ENCODE data around the gene NEUROD4.

Gene NEUROD4

GRCh38 chr12:54997929-54998522, 21.7 kb upstream of the NEUROD4 start:
- DNase-seq (ENCODE audit: low read depth in 2 of 2), result no peak

GRCh38 chr12:54998958-54999510, 20.7 kb upstream of the NEUROD4 start:
- no peak for DNase-seq (ENCODE audit: low read depth in 2 of 2)

DNA sequence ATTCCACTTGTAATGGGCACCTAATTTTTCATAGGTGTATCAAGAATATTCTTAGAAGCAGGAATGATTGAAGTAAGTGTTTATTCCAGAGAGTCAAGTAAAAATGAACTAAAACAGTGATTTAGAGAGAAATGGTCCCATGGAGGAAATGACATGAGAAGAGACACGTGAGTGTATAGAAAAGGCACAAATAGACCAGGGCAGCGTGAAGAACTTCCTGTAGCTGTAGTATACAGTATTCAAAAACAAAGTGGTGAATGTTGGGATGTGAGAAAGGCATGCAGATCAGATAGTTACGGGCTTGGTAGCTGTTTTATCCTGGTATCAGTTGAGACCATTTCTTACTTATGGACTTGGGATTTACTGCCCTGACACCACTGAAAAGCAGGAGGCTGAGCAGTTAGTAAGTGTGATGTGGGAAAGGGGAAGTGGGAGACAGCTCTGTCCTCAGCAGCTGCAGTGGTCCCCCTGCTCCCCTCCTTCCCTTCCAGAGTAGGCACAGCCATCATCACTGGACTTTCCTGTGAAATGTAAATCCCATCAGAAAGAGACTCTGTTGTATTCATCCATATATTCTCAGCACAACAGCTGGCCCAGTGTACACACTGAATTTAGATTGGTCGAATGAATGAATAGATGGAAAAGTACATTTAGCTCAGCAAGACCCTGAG, 18.4 kb upstream of the NEUROD4 start:
- DNase-seq (ENCODE audit: low read depth in 2 of 2), result no peak

- DNase-seq (ENCODE audit: low read depth in 2 of 2), result no peak
These were observed 17.4 kb upstream of the NEUROD4 start for GRCh38 chr12:55002355-55002754.

DNA sequence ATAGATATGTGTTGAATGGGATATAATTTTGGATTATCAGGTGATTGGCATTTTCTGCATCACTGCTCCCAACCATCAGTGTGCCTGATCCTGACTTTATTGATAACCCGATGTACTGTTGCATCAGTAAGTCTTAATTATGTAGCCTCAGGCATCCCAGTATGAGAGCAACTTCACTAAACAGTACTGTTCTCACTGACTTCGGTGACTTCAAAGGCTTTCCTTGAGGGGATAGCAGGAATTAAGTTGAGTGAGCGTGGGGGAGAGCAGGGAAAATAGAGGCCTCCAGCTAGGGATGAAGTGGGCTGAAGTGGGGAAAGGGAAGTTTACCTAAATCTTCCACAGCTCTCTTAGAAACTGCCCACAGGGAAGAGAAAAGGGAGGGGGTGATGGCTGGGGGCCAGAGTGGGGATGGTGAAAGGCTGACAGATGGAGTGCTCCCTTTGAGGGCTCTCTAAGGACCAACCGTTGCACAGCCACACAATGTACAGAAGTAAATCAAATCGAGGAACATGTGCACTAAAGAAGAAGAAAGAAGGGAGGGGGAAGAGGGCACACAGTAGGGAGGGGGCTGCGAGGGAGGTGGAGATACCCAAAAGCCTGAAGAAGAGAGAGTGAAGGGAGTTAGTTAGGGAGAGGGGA, 10.7 kb upstream of the NEUROD4 start:
- DNase-seq (ENCODE audit: low read depth in 2 of 2), result no peak

DNA sequence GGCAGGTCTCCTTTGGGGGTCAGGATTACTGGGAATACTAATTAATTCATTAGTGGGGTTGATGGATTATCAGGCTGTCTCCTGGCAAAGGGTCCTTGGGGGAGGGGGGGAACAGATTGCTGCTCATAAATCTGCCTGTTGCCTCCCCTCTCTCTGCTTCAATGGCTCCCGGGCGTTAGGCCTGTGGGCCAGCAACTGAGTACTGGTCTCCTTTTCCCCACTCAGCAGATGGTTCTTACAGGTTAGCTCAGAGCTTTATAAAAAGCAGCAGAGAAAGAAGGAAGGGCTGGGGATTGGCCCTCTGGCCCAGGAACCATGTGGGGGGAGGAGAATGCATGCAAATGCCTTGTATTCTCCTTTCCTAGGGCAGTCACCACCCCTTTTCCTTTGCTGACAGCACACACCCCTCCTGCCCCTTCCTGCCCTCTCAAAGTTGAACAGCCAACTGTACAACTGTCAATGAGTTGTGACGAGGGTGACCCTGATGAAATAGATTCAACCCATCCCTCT, 2.3 kb upstream of the NEUROD4 start:
- DNase-seq (ENCODE audit: low read depth in 2 of 2), result no peak

DNA sequence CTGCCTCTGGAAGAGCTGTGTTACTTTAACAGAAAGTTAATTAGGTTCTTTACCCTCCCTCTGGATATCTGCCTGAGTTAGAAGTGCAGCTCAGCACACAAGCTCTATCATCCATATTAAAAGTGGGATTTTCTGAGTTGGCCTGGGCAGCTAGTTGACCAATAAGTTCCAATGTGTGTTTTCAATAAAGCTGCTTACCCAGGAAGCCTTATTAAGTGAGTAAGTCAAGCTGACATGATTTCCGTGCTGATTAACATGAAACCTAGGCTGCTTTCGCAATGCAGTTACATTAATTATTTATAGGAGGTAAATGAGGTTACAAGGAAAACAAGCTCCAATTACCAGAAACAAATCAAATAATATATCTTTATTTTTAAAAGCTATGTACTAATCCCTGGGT, 4.8 kb downstream of the NEUROD4 start:
- no peak for DNase-seq (ENCODE audit: low read depth in 2 of 2)

DNA sequence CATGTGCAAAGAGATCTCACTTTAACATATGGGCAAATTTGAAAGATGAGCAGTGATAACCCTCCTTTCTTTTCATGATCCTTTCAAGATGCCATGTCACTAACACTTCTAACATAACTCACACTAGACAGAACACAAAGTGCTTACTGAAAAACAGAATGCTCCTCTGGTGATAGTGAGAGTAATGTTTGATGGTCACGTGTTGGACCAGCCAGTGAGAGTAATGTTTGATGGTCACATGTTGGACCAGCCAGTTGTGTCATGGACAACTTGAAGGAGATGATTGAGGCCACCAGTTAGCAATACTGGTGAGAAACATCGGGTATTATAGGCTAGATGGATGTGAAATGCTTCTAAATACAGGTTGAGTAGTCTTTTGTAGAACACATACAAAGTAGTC, 5.7 kb downstream of the NEUROD4 start:
- DNase-seq (ENCODE audit: low read depth in 2 of 2), result no peak

DNA sequence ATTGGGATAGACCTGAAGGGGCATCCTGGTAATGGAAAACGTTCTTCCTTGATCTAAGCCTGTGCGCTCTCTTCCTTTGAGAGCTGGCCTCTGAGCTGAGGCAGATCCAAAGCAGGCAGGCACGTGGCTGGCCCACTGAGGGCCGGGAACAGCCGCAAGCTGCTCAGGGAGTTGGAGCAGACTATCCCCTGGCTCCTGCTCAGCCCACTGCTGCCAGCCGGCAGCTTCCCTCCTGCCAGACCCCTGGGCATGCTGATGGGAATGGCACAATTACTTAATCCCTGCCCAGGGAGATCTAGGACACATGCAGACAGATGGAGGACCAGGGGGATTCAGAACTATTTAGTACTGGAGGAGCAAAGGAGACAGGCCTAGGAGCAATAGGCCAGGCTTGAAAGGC, 14.4 kb downstream of the NEUROD4 start:
- no peak for DNase-seq (ENCODE audit: low read depth in 2 of 2)

DNA sequence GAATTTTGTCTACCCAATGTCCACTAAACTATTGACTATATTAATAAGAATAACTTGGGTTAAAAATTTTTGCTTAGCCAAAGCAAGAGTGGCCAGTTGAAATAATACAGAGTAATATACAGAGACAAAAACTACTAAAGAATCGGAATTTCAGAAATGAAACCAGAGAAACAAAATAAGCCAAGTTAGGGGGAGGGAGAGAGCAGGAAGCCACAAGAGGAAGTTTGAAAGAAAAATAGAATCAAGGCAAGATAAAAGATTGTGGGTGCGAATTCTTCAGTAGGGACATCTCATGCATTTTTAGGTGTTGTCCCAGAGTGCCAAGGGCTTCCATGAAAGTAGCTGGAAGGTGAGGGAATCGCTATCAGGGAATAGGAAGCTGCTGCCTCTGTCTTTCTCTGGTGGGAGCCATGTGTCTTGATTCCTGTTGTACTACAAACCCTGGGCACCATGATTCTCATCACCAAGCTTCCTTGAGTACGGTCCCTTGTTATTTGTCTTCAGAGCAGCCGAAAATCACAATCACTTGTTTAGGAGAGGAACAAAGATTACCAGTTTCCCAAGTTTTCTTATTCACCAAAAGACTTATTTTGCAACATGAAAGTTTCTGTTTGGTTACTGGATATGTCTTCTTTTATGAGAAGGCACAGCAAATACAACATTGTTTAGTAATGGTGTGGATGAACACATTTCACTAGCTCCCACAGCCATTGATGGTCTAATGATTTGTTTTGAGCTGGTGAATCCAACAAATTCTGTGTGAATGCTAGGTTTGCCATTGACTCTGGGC, 16.7 kb downstream of the NEUROD4 start:
- DNase-seq (ENCODE audit: low read depth in 2 of 2), result no peak

DNA sequence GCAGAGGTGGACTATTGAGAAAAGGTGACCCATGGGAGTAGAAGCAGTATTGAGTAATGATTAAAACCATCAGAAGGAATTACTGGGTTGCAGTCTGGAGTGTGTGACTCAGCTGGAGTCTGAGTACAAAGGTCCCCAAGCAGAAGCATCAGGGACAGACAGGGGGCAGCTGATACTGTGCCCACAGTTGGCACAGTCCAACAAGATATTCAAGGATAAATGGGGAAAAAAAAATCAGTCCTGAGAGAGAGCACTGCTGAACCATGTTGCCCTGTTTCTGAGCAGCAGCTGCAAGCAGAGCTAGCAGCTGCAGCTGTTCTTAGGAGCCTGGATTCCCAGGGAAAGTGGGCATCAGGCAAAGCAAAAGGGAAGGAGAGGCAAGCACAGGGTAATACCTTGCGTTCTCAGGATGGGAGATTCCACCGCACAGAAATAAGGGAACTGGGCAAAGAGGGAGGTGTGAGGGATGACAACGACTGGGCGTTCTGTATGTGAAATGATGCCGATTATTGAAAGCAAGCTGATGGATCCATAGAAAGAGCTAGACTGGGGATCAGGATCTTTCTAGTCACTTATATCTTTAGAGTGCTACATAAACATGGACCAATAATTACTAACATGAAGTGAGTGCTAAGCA, 17.7 kb downstream of the NEUROD4 start:
- DNase-seq (ENCODE audit: low read depth in 2 of 2), result no peak

- no peak for DNase-seq (ENCODE audit: low read depth in 2 of 2)
These were observed 19.9 kb downstream of the NEUROD4 start for GRCh38 chr12:55039395-55040354.

GRCh38 chr12:55041345-55042055, 21.7 kb downstream of the NEUROD4 start:
- DNase-seq (ENCODE audit: low read depth in 2 of 2), result no peak

DNA sequence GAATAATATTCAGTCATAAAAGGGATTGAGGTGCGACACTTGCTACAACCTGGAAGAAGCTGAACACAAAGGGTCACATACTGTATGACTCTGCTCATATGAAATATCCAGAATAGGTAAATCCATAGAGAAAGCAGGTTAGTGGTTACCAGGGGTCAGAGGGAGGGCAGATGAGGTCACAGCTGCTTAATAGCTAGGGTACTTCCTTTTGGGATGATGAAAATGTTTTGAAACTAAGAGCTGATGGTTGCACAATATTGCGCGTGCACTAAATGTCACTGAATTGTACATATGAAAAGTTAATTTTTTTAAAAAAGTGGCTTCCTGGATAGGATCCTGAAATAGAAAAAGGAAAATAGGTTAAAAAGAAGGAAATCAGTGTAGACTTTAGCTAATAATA, 23.8 kb downstream of the NEUROD4 start:
- DNase-seq (ENCODE audit: low read depth in 2 of 2), result no peak

DNA sequence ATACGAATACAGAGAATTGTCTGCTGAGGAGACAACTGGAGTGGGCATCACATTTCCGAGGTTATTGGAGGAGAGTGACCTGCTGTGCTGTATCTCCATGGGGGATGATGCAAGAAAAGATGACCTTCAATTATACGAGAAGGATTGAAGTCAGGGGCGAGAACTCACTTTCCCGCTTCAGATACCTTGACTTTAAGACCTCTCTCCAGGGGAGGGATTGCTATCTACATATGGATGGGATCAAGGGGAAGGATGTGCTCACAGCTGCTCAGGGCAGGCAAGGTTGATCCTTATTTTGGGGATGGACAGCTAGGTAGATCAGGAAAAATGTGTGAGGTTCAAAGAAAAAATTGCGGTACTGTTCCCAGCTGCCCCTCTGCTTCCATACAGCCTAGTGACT, 24.4 kb downstream of the NEUROD4 start:
- DNase-seq (ENCODE audit: low read depth in 2 of 2), result no peak

DNA sequence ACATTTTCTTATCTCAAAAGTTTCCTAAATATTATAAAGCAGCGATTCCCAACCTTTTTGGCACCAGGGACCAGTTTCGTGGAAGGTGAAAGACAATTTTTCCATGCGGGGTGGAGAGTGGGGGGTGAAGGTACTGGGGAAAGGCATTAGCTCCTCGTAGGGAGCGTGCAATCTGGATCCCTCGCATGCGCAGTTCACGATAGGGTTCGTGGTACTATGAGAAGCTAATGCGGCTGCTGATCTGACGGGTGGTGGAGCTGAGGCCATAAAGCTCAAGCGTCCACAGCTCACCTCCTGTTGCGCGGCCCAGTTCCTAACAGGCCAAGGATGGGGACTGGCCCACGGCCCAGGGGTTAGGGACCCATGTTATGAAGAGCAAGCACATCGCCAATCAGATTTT, 29.9 kb downstream of the NEUROD4 start:
- DNase-seq (ENCODE audit: low read depth in 2 of 2), result no peak

GRCh38 chr12:55051197-55051947, 31.6 kb downstream of the NEUROD4 start:
- DNase-seq (ENCODE audit: low read depth in 2 of 2), result no peak

DNA sequence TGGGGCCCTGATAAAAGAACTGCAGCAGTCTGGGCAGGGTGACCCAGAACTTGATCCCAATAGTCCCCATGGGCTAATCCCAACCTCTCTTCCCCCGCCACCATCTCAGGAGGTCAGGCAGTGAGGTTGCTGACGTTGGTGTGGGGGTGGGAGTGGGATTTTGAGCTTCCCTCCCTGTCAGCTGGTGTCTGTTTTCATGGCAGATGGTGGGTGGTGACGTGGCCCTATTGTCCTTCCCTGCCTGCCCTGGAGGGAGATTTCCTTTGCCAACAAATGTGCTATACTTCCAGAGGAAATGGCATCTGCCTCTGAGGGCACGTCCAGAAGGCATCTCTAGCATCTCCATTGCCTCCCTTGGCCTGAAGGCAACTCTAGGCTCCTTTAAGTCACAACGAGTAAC, 37.7 kb downstream of the NEUROD4 start:
- DNase-seq (ENCODE audit: low read depth in 2 of 2), result no peak

- no peak for DNase-seq (ENCODE audit: low read depth in 2 of 2)
These were observed 38.3 kb downstream of the NEUROD4 start for GRCh38 chr12:55058082-55058481.
